GM23338 (cell line): Measurements from ENCODE around the gene C10orf71. TPM values are rescaled to one million over a fixed set of nuclear protein-coding genes. Genes with fewer than 3 reads are reported as not detected.

Source experiments
- ATAC-seq: fragments of 200-7000 bp; cut with Tn5 transposase; 3 replicates; pipeline ENCODE4 v1.9.1; 2020
- DNase-seq: peaks from one replicate; pipeline ENCODE4 v3.0.0-alpha.2; 2015; ENCODE audit warnings: low spot score
- H2AFZ ChIP-seq: fragments of 200-600 bp; sonication (generic); 2 replicates; pipeline ENCODE4 v1.8.0; 2016; ENCODE audit warnings: antibody characterized with exemption, mild to moderate bottlenecking, moderate library complexity
- H3F3A ChIP-seq: fragments of 200-600 bp; sonication (generic); replicated peaks from 2 replicates; pipeline ENCODE4 v1.8.0; 2017; ENCODE audit warnings: antibody characterized with exemption, mixed run types, low read depth
- H3K27ac ChIP-seq: fragments of 200-600 bp; sonication (generic); 2 replicates; pipeline ENCODE4 v1.6.1; 2016; ENCODE audit warnings: low read depth
- H3K27me3 ChIP-seq: fragments of 200-600 bp; sonication (generic); 2 replicates; pipeline ENCODE4 v1.8.0; 2016; ENCODE audit warnings: mild to moderate bottlenecking, mixed run types, moderate library complexity; ENCODE audit not compliant: insufficient read depth
- H3K36me3 ChIP-seq: fragments of 200-600 bp; sonication (generic); 2 replicates; pipeline ENCODE4 v1.8.0; 2016; ENCODE audit warnings: mild to moderate bottlenecking; ENCODE audit not compliant: insufficient read depth
- H3K4me1 ChIP-seq: fragments of 200-600 bp; sonication (generic); 2 replicates; pipeline ENCODE4 v1.8.0; 2016; ENCODE audit warnings: mild to moderate bottlenecking, moderate library complexity; ENCODE audit not compliant: insufficient read depth
- H3K4me2 ChIP-seq: fragments of 200-600 bp; sonication (generic); 2 replicates; pipeline ENCODE4 v1.7.1; 2017; ENCODE audit warnings: mixed run types
- H3K4me3 ChIP-seq: fragments of 200-600 bp; sonication (generic); 2 replicates; pipeline ENCODE4 v1.6.1; 2016; ENCODE audit warnings: mixed run types
- H3K79me2 ChIP-seq: fragments of 200-600 bp; sonication (generic); replicated peaks from 2 replicates; pipeline ENCODE4 v1.8.0; 2017; ENCODE audit warnings: mild to moderate bottlenecking; ENCODE audit not compliant: insufficient read depth
- H3K9me2 ChIP-seq: fragments of 200-600 bp; sonication (generic); 2 replicates; pipeline ENCODE4 v1.8.0; 2017; ENCODE audit not compliant: insufficient read depth
- H4K20me1 ChIP-seq: fragments of 200-600 bp; sonication (generic); replicated peaks from 2 replicates; pipeline ENCODE4 v1.8.0; 2017; ENCODE audit warnings: mild to moderate bottlenecking; ENCODE audit not compliant: insufficient read depth
- H3K27ac Mint-ChIP-seq: 2 replicates; pipeline ENCODE4 v1.8.0; 2020; ENCODE audit warnings: inconsistent platforms, mild to moderate bottlenecking, moderate library complexity, mixed read lengths
- H3K27me3 Mint-ChIP-seq: 3 replicates; pipeline ENCODE4 v1.8.0; 2022; ENCODE audit warnings: low read depth, mild to moderate bottlenecking, moderate library complexity, mixed read lengths, inconsistent platforms; ENCODE audit not compliant: insufficient read depth, poor library complexity
- H3K36me3 Mint-ChIP-seq: 3 replicates; pipeline ENCODE4 v1.8.0; 2021; ENCODE audit warnings: low read depth, mild to moderate bottlenecking, inconsistent platforms, moderate library complexity, mixed read lengths
- H3K4me1 Mint-ChIP-seq: 3 replicates; pipeline ENCODE4 v1.8.0; 2020; ENCODE audit warnings: mild to moderate bottlenecking, inconsistent platforms, mixed read lengths
- H3K4me3 Mint-ChIP-seq: 3 replicates; pipeline ENCODE4 v1.8.0; 2021; ENCODE audit warnings: moderate library complexity, mild to moderate bottlenecking, inconsistent platforms, mixed read lengths
- H3K9me3 Mint-ChIP-seq: 3 replicates; pipeline ENCODE4 v1.8.0; 2020; ENCODE audit warnings: moderate library complexity, mild to moderate bottlenecking, inconsistent platforms, mixed read lengths
- CREB1 ChIP-seq: fragments of 250-450 bp; sonication (Bioruptor Pico); IDR thresholded peaks from 2 replicates; pipeline ENCODE4 v1.5.0; 2020; ENCODE audit warnings: low read depth, mild to moderate bottlenecking, moderate library complexity
- EZH2 ChIP-seq: fragments of 200-600 bp; sonication (generic); IDR thresholded peaks from one replicate; pipeline ENCODE4 v1.8.0; 2017; ENCODE audit warnings: antibody characterized with exemption, mild to moderate bottlenecking, low read depth; ENCODE audit not compliant: unreplicated experiment
- EZH2phosphoT487 ChIP-seq: fragments of 200-600 bp; sonication (generic); IDR thresholded peaks from one replicate; pipeline ENCODE4 v1.8.1; 2018; ENCODE audit warnings: antibody characterized with exemption; ENCODE audit not compliant: unreplicated experiment
- JUNB ChIP-seq: IDR thresholded peaks from one replicate; pipeline ENCODE4 v1.6.1; 2016; ENCODE audit warnings: antibody characterized with exemption; ENCODE audit not compliant: unreplicated experiment
- POLR2AphosphoS5 ChIP-seq: IDR thresholded peaks from 2 replicates; pipeline ENCODE4 v1.6.1; 2016; ENCODE audit warnings: antibody characterized with exemption, low read depth
- polyA plus RNA-seq: library from polyadenylated mRNA; unstranded; fragments of >200 nt; fragmentation: Nextera tagmentation; extraction: Ambion mirVana; gene quantifications from 2 replicates; pipeline ENCODE4 v1.2.1, GENCODE V29; 2016
- total RNA-seq: library from RNA; depleted of rRNA; stranded (reverse); fragments of >200 nt; shearing (Covaris generic); gene quantifications from 2 replicates; pipeline ENCODE4 v1.2.3, GENCODE V29; 2014
- TF ChIP-seq, protein P1 (sequence below): IDR thresholded peaks from 2 replicates; pipeline ENCODE4 v1.6.1; 2016; ENCODE audit warnings: antibody characterized with exemption
- TF ChIP-seq, protein P2 (sequence below): fragments of 250-450 bp; sonication (Bioruptor Pico); IDR thresholded peaks from 2 replicates; pipeline ENCODE4 v1.5.0; 2020; ENCODE audit warnings: mild to moderate bottlenecking, moderate library complexity
- TF ChIP-seq, protein P3 (sequence below), 2 experiments: fragments of 200-600 bp in 1 of 2; sonication (generic) in 1 of 2; conservative IDR thresholded peaks; 2 replicates each; pipeline versions ENCODE4 v1.5.1 to v1.6.1; 2016 to 2017; ENCODE audit warnings: antibody characterized with exemption in 2 of 2, low read depth in 2 of 2, mild to moderate bottlenecking in 2 of 2, moderate library complexity in 1 of 2
- TF ChIP-seq, protein P4 (sequence below): IDR thresholded peaks from one replicate; pipeline ENCODE4 v1.6.1; 2018; ENCODE audit warnings: antibody characterized with exemption; ENCODE audit not compliant: unreplicated experiment

Gene C10orf71
- total and polyA plus RNA-seq, 2 experiments from 2014 or later = not detected

DNA sequence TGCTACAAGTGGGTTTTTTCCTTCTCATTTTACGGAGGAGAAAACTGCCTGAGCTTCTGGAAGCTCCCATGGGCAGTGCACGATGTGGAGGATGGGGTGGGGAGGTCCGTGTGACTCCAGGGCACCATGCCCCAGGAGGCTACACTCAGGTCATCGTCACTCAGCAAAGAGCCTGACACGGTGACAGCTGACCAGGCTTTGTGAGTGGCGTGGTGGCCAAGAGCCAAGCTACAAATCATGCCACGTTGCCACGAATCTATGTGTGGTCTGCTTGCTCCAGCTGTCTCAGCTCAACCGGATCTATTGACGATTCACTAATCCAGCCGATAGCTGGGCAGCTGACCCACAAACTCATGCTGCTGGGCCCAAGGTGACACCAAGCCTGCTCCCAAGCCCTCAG, 27.6 kb upstream of the C10orf71 start:
- H2AFZ ChIP-seq = no peak overlapping the region
- Mint-ChIP-seq H3K9me3 (peaks cover 15% of the 10 kb centered on the region), H3K36me3 (peaks cover 2% of the 10 kb centered on the region; the same call in 1 of the 3 replicates), H3K27ac (no peak overlapping the region), H3K4me3 (no peak overlapping the region), H3K4me1 (no peaks in the 10 kb centered on the region), H3K27me3 (no peaks in the 10 kb centered on the region)
- H3K27me3 ChIP-seq = no peaks in the 10 kb centered on the region
- H3K79me2 ChIP-seq = no peaks in the 10 kb centered on the region
- TF ChIP-seq, protein P1, sequence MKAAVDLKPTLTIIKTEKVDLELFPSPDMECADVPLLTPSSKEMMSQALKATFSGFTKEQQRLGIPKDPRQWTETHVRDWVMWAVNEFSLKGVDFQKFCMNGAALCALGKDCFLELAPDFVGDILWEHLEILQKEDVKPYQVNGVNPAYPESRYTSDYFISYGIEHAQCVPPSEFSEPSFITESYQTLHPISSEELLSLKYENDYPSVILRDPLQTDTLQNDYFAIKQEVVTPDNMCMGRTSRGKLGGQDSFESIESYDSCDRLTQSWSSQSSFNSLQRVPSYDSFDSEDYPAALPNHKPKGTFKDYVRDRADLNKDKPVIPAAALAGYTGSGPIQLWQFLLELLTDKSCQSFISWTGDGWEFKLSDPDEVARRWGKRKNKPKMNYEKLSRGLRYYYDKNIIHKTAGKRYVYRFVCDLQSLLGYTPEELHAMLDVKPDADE = no peak
- TF ChIP-seq EZH2phosphoT487 (no peak), JUNB (no peak), POLR2AphosphoS5 (no peak), CREB1 (CRISPR knock-in tag) (no peak), EZH2 (no peak)
- TF ChIP-seq, protein P2, sequence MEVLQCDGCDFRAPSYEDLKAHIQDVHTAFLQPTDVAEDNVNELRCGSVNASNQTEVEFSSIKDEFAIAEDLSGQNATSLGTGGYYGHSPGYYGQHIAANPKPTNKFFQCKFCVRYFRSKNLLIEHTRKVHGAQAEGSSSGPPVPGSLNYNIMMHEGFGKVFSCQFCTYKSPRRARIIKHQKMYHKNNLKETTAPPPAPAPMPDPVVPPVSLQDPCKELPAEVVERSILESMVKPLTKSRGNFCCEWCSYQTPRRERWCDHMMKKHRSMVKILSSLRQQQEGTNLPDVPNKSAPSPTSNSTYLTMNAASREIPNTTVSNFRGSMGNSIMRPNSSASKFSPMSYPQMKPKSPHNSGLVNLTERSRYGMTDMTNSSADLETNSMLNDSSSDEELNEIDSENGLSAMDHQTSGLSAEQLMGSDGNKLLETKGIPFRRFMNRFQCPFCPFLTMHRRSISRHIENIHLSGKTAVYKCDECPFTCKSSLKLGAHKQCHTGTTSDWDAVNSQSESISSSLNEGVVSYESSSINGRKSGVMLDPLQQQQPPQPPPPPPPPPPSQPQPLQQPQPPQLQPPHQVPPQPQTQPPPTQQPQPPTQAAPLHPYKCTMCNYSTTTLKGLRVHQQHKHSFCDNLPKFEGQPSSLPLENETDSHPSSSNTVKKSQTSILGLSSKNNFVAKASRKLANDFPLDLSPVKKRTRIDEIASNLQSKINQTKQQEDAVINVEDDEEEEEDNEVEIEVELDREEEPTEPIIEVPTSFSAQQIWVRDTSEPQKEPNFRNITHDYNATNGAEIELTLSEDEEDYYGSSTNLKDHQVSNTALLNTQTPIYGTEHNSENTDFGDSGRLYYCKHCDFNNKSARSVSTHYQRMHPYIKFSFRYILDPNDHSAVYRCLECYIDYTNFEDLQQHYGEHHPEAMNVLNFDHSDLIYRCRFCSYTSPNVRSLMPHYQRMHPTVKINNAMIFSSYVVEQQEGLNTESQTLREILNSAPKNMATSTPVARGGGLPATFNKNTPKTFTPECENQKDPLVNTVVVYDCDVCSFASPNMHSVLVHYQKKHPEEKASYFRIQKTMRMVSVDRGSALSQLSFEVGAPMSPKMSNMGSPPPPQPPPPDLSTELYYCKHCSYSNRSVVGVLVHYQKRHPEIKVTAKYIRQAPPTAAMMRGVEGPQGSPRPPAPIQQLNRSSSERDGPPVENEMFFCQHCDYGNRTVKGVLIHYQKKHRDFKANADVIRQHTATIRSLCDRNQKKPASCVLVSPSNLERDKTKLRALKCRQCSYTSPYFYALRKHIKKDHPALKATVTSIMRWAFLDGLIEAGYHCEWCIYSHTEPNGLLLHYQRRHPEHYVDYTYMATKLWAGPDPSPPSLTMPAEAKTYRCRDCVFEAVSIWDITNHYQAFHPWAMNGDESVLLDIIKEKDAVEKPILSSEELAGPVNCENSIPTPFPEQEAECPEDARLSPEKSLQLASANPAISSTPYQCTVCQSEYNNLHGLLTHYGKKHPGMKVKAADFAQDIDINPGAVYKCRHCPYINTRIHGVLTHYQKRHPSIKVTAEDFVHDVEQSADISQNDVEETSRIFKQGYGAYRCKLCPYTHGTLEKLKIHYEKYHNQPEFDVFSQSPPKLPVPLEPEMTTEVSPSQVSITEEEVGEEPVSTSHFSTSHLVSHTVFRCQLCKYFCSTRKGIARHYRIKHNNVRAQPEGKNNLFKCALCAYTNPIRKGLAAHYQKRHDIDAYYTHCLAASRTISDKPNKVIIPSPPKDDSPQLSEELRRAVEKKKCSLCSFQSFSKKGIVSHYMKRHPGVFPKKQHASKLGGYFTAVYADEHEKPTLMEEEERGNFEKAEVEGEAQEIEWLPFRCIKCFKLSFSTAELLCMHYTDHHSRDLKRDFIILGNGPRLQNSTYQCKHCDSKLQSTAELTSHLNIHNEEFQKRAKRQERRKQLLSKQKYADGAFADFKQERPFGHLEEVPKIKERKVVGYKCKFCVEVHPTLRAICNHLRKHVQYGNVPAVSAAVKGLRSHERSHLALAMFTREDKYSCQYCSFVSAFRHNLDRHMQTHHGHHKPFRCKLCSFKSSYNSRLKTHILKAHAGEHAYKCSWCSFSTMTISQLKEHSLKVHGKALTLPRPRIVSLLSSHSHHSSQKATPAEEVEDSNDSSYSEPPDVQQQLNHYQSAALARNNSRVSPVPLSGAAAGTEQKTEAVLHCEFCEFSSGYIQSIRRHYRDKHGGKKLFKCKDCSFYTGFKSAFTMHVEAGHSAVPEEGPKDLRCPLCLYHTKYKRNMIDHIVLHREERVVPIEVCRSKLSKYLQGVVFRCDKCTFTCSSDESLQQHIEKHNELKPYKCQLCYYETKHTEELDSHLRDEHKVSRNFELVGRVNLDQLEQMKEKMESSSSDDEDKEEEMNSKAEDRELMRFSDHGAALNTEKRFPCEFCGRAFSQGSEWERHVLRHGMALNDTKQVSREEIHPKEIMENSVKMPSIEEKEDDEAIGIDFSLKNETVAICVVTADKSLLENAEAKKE (CRISPR knock-in tag) = no peak
- TF ChIP-seq, protein P3, sequence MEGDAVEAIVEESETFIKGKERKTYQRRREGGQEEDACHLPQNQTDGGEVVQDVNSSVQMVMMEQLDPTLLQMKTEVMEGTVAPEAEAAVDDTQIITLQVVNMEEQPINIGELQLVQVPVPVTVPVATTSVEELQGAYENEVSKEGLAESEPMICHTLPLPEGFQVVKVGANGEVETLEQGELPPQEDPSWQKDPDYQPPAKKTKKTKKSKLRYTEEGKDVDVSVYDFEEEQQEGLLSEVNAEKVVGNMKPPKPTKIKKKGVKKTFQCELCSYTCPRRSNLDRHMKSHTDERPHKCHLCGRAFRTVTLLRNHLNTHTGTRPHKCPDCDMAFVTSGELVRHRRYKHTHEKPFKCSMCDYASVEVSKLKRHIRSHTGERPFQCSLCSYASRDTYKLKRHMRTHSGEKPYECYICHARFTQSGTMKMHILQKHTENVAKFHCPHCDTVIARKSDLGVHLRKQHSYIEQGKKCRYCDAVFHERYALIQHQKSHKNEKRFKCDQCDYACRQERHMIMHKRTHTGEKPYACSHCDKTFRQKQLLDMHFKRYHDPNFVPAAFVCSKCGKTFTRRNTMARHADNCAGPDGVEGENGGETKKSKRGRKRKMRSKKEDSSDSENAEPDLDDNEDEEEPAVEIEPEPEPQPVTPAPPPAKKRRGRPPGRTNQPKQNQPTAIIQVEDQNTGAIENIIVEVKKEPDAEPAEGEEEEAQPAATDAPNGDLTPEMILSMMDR (conservative IDR thresholded peaks at IDR 0.05; ENCODE audit: low read depth in 2 of 2) = no peak
- TF ChIP-seq, protein P4, sequence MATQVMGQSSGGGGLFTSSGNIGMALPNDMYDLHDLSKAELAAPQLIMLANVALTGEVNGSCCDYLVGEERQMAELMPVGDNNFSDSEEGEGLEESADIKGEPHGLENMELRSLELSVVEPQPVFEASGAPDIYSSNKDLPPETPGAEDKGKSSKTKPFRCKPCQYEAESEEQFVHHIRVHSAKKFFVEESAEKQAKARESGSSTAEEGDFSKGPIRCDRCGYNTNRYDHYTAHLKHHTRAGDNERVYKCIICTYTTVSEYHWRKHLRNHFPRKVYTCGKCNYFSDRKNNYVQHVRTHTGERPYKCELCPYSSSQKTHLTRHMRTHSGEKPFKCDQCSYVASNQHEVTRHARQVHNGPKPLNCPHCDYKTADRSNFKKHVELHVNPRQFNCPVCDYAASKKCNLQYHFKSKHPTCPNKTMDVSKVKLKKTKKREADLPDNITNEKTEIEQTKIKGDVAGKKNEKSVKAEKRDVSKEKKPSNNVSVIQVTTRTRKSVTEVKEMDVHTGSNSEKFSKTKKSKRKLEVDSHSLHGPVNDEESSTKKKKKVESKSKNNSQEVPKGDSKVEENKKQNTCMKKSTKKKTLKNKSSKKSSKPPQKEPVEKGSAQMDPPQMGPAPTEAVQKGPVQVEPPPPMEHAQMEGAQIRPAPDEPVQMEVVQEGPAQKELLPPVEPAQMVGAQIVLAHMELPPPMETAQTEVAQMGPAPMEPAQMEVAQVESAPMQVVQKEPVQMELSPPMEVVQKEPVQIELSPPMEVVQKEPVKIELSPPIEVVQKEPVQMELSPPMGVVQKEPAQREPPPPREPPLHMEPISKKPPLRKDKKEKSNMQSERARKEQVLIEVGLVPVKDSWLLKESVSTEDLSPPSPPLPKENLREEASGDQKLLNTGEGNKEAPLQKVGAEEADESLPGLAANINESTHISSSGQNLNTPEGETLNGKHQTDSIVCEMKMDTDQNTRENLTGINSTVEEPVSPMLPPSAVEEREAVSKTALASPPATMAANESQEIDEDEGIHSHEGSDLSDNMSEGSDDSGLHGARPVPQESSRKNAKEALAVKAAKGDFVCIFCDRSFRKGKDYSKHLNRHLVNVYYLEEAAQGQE = no peak
- no peaks in the 10 kb centered on the region for H3K9me2 ChIP-seq
- no peak overlapping the region for H3K4me3 ChIP-seq
- ATAC-seq = no peak
- H4K20me1 ChIP-seq = no peaks in the 10 kb centered on the region
- no peak overlapping the region for H3K27ac ChIP-seq
- no peaks in the 10 kb centered on the region for H3K4me1 ChIP-seq
- H3K36me3 ChIP-seq = no peaks in the 10 kb centered on the region
- no peak for DNase-seq
- H3K4me2 ChIP-seq = no peak overlapping the region
- no peaks in the 10 kb centered on the region for H3F3A ChIP-seq
